MCF 10A (cell line): ENCODE measurements around the gene HSD11B2. TPM values are rescaled to one million over a fixed set of nuclear protein-coding genes. Genes with fewer than 3 reads are reported as not detected.
A peak's percentile ranks its signal among the peaks of the same experiment; 100 is the strongest.

Source experiments
- BruUV-seq: library from RNA; stranded (reverse); fragments of 400-500 nt; replicated peaks from 2 replicates; lab custom pipeline; 2021; lab: Mats Ljungman, UMichigan
- CTCF ChIA-PET: fragments of 300-600 bp; sonication (Branson Sonifier 250); formaldehyde crosslinking; extraction: SDS; loops from one replicate; lab custom pipeline; 2021; ENCODE audit warnings: antibody characterized with exemption, inconsistent platforms; lab: Yijun Ruan, JAX
- POLR2A ChIA-PET: fragments of 300-600, 350-650 bp; sonication (Branson Sonifier 250); formaldehyde crosslinking; extraction: SDS; loops from one replicate; lab custom pipeline; 2020; ENCODE audit warnings: antibody characterized with exemption, inconsistent platforms; lab: Yijun Ruan, JAX
- DNase-seq: peaks from one replicate; pipeline ENCODE4 v3.0.0-alpha.2; 2018; ENCODE audit not compliant: unreplicated experiment
- H3K27ac Mint-ChIP-seq: one replicate; pipeline ENCODE4 v1.8.0; 2022; ENCODE audit warnings: mild to moderate bottlenecking, low read depth, mixed read lengths; ENCODE audit not compliant: unreplicated experiment
- H3K27me3 Mint-ChIP-seq: one replicate; pipeline ENCODE4 v1.8.0; 2022; ENCODE audit warnings: mixed read lengths; ENCODE audit not compliant: insufficient read depth, unreplicated experiment
- H3K36me3 Mint-ChIP-seq: one replicate; pipeline ENCODE4 v1.8.0; 2022; ENCODE audit warnings: mild to moderate bottlenecking, moderate library complexity, mixed read lengths; ENCODE audit not compliant: insufficient read depth, unreplicated experiment
- H3K4me1 Mint-ChIP-seq: one replicate; pipeline ENCODE4 v1.8.0; 2022; ENCODE audit warnings: mixed read lengths; ENCODE audit not compliant: insufficient read depth, unreplicated experiment
- H3K4me3 Mint-ChIP-seq: one replicate; pipeline ENCODE4 v1.8.0; 2022; ENCODE audit warnings: mild to moderate bottlenecking, moderate library complexity, mixed read lengths; ENCODE audit not compliant: unreplicated experiment
- H3K9me3 Mint-ChIP-seq: one replicate; pipeline ENCODE4 v1.8.0; 2022; ENCODE audit warnings: mixed read lengths; ENCODE audit not compliant: unreplicated experiment
- CTCF ChIP-seq: fragments of 200-600 bp; IDR thresholded peaks from one replicate; pipeline ENCODE4 v1.8.0; 2022; ENCODE audit warnings: antibody characterized with exemption, mild to moderate bottlenecking; ENCODE audit not compliant: unreplicated experiment
- intact Hi-C: fragments of 100-400 bp; cut with micrococcal nuclease; formaldehyde crosslinking; loops from 2 replicates; pipeline ENCODE4 v1.14.1; 2022
- total RNA-seq: library from RNA; stranded (reverse); gene quantifications from 2 replicates; pipeline ENCODE4 v1.2.3, GENCODE V29; 2022

The HSD11B2 gene
- total RNA-seq, 1 experiment from 2014 or later = 0.86 TPM

- Mint-ChIP-seq H3K36me3 (peaks cover 6% of the 10 kb centered on the region), H3K27ac (no peak overlapping the region), H3K4me1 (peaks cover 5% of the 10 kb centered on the region), H3K4me3 (no peak overlapping the region), H3K27me3 (no peaks in the 10 kb centered on the region), H3K9me3 (no peaks in the 10 kb centered on the region)
- POLR2A ChIA-PET = no interaction called here
- DNase-seq = no peak
- intact Hi-C loops = no loop called here
- BruUV-seq = no TSS peak
- CTCF ChIA-PET = no interaction called here
- TF ChIP-seq CTCF = no peak
Observed at GRCh38 chr16:67403976-67404555, 26.9 kb upstream of the HSD11B2 start.

GRCh38 chr16:67404740-67405226 is 26.1 kb upstream of the HSD11B2 start:
- H3K27ac Mint-ChIP-seq = no peak overlapping the region
- H3K36me3 Mint-ChIP-seq = peaks cover 6% of the 10 kb centered on the region
- ChIA-PET CTCF (no interaction called here), POLR2A (no interaction called here)
- intact Hi-C loops = no loop called here
- no peaks in the 10 kb centered on the region for H3K27me3 Mint-ChIP-seq
- no peak overlapping the region for H3K4me3 Mint-ChIP-seq
- H3K9me3 Mint-ChIP-seq = no peaks in the 10 kb centered on the region
- BruUV-seq = no TSS peak
- DNase-seq = no peak
- no peak for TF ChIP-seq CTCF
- H3K4me1 Mint-ChIP-seq = peaks cover 5% of the 10 kb centered on the region

- no TSS peak for BruUV-seq
- POLR2A ChIA-PET = no interaction called here
- DNase-seq = no peak
- no peak overlapping the region for H3K27ac Mint-ChIP-seq
- CTCF ChIA-PET = no interaction called here
- H3K27me3 Mint-ChIP-seq = no peaks in the 10 kb centered on the region
- intact Hi-C loops = no loop called here
- H3K4me1 Mint-ChIP-seq = peaks cover 5% of the 10 kb centered on the region
- peaks cover 6% of the 10 kb centered on the region for H3K36me3 Mint-ChIP-seq
- no peak overlapping the region for H3K4me3 Mint-ChIP-seq
- no peak for TF ChIP-seq CTCF
- H3K9me3 Mint-ChIP-seq = no peaks in the 10 kb centered on the region
Observed at GRCh38 chr16:67405336-67405735, 25.6 kb upstream of the HSD11B2 start.

- H3K4me1 Mint-ChIP-seq = peaks cover 5% of the 10 kb centered on the region
- no peaks in the 10 kb centered on the region for H3K36me3 Mint-ChIP-seq
- no TSS peak for BruUV-seq
- no peak for TF ChIP-seq CTCF
- H3K4me3 Mint-ChIP-seq = no peak overlapping the region
- POLR2A ChIA-PET = no interaction called here
- CTCF ChIA-PET = interaction anchor here (1.8 kb wide), 1 partner anchor 10 kb away, joined by 8 read pairs; the partner anchor contains the start of gene ZDHHC1
- no peaks in the 10 kb centered on the region for H3K9me3 Mint-ChIP-seq
- H3K27ac Mint-ChIP-seq = no peak overlapping the region
- H3K27me3 Mint-ChIP-seq = no peaks in the 10 kb centered on the region
- DNase-seq = peak; percentile 36
- intact Hi-C loops = no loop called here
Observed at GRCh38 chr16:67406111-67406971, 24.6 kb upstream of the HSD11B2 start.
